ENCODE measurements around the gene LAMC3. TPM values are rescaled to one million over a fixed set of nuclear protein-coding genes. Genes with fewer than 3 reads are reported as not detected.
A peak's percentile ranks its signal among the peaks of the same experiment; 100 is the strongest.

Gene LAMC3
- total RNA-seq, 1 donor from 2014 or later, result not detected

DNA sequence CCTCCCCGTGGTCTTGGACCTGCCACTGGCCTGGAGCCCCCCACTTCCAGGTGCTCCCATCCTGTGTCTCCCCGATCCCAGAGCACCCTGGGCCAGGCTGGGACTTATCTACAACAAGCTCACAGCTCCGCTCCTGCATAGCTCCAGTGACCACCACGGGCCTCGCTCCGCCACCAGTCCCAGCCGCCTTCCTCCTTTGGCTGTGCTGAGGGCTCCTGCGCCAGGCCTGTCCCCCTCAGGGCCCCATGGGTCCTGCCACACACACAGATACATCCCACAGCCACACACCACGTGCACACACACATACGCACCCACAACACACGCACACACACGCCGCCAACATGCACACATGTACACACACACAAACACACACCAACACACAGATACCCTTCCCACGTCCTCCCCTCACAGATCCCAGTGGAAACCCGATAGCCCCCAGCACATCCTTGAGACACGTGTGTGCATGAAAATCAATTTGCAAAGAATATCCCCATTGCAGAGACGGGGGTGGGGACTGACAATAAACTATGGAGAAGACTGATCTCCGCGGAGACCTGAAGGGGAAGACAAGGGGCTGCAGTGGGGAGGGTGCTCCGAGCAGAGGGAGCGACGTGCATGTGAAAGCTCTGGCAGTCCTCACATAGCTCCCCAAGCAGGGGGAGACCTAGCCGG lies 18.5 kb upstream of the LAMC3 start:
- peaks cover 60% of the 10 kb centered on the region for H3K4me1 Mint-ChIP-seq
- Histone ChIP-seq H3K4me2 (no peak overlapping the region), H3K4me3 (no peak overlapping the region), H3F3A (ENCODE audit: low read depth) (peaks cover 7% of the 10 kb centered on the region), H3K79me2 (ENCODE audit: low read depth) (no peaks in the 10 kb centered on the region), H3K27ac (no peak overlapping the region), H3K27me3 (no peaks in the 10 kb centered on the region), H3K9ac (no peak overlapping the region), H3K4me1 (peaks cover 2% of the 10 kb centered on the region), H3K36me3 (no peaks in the 10 kb centered on the region), H3K9me3 (ENCODE audit: low read depth) (no peaks in the 10 kb centered on the region), H2AFZ (replicated peaks) (no peak overlapping the region), H4K20me1 (ENCODE audit: low read depth) (peaks cover 6% of the 10 kb centered on the region)
- DNase-seq (ENCODE audit: low spot score), result no peak
- peak overlapping the region; percentile 93 for H3K27ac Mint-ChIP-seq
- peak overlapping the region; percentile 67 for H3K4me3 Mint-ChIP-seq
- no peaks in the 10 kb centered on the region for H3K9me3 Mint-ChIP-seq
- H3K27me3 Mint-ChIP-seq (ENCODE audit: insufficient read depth, low read depth), result peaks cover 29% of the 10 kb centered on the region
- no peaks in the 10 kb centered on the region for H3K36me3 Mint-ChIP-seq
- TF ChIP-seq, protein P1, sequence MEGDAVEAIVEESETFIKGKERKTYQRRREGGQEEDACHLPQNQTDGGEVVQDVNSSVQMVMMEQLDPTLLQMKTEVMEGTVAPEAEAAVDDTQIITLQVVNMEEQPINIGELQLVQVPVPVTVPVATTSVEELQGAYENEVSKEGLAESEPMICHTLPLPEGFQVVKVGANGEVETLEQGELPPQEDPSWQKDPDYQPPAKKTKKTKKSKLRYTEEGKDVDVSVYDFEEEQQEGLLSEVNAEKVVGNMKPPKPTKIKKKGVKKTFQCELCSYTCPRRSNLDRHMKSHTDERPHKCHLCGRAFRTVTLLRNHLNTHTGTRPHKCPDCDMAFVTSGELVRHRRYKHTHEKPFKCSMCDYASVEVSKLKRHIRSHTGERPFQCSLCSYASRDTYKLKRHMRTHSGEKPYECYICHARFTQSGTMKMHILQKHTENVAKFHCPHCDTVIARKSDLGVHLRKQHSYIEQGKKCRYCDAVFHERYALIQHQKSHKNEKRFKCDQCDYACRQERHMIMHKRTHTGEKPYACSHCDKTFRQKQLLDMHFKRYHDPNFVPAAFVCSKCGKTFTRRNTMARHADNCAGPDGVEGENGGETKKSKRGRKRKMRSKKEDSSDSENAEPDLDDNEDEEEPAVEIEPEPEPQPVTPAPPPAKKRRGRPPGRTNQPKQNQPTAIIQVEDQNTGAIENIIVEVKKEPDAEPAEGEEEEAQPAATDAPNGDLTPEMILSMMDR (IDR thresholded peaks at IDR 0.05), result no peak
- TF ChIP-seq EZH2 (IDR thresholded peaks at IDR 0.05), result no peak
- TF ChIP-seq EZH2phosphoT487 (IDR thresholded peaks at IDR 0.05), result no peak

DNA sequence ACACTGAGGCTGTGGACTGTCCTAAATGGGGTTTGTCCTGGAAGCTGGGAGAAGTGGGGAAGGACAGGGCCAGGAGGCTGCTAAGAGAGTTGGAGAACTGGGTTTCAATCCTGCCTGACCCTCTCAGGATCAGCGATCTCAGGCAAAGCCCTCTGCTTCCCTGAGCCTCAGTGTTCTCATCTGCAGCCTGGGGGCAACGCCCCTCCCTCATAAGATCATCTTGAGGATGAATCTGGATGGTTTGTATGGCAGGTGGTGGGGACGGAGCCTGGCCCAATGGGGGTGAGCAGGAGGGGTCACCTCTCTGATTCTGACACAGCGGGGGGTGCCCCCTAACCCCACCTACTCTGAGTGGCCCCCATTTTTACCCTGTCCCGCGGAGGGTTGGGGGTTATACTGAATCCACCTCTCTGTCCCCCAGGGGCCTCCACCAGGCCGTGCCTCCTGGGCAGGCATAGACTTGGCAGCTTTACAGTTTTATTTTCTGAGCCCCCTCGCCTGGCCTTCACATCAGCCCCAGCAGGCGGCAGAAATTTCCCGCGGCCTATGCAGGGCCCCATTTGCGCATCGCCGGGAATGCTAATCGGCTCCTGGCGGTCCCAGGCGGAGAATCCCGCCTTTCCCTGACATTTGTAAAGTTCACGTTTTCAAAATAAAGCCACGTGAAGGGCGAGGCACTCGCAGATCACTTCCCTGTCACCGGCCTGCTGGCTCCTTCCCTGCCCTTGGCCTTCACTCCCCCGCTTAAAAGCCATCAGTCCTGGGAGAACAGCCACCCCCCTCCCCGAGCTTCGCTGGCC lies 17.8 kb upstream of the LAMC3 start:
- Mint-ChIP-seq H3K36me3 (no peaks in the 10 kb centered on the region), H3K27me3 (ENCODE audit: insufficient read depth, low read depth) (peaks cover 26% of the 10 kb centered on the region), H3K4me3 (peak overlapping the region; percentile 67), H3K27ac (peak overlapping the region; percentile 93), H3K9me3 (no peaks in the 10 kb centered on the region), H3K4me1 (peaks cover 60% of the 10 kb centered on the region)
- peaks cover 8% of the 10 kb centered on the region for H3K4me1 ChIP-seq
- H3K4me3 ChIP-seq, result no peak overlapping the region
- H3K4me2 ChIP-seq, result no peak overlapping the region
- no peaks in the 10 kb centered on the region for H3K79me2 ChIP-seq (ENCODE audit: low read depth)
- DNase-seq (ENCODE audit: low spot score), result no peak
- H3K9me3 ChIP-seq (ENCODE audit: low read depth), result no peaks in the 10 kb centered on the region
- peaks cover 11% of the 10 kb centered on the region for H4K20me1 ChIP-seq (ENCODE audit: low read depth)
- H3F3A ChIP-seq (ENCODE audit: low read depth), result peaks cover 14% of the 10 kb centered on the region
- H3K27ac ChIP-seq, result no peak overlapping the region
- no peaks in the 10 kb centered on the region for H3K36me3 ChIP-seq
- no peaks in the 10 kb centered on the region for H3K27me3 ChIP-seq
- no peak overlapping the region for H2AFZ ChIP-seq (replicated peaks)
- no peak overlapping the region for H3K9ac ChIP-seq
- TF ChIP-seq, protein P1 (IDR thresholded peaks at IDR 0.05), result no peak
- no peak for TF ChIP-seq EZH2phosphoT487 (IDR thresholded peaks at IDR 0.05)
- TF ChIP-seq EZH2 (IDR thresholded peaks at IDR 0.05), result no peak

DNA sequence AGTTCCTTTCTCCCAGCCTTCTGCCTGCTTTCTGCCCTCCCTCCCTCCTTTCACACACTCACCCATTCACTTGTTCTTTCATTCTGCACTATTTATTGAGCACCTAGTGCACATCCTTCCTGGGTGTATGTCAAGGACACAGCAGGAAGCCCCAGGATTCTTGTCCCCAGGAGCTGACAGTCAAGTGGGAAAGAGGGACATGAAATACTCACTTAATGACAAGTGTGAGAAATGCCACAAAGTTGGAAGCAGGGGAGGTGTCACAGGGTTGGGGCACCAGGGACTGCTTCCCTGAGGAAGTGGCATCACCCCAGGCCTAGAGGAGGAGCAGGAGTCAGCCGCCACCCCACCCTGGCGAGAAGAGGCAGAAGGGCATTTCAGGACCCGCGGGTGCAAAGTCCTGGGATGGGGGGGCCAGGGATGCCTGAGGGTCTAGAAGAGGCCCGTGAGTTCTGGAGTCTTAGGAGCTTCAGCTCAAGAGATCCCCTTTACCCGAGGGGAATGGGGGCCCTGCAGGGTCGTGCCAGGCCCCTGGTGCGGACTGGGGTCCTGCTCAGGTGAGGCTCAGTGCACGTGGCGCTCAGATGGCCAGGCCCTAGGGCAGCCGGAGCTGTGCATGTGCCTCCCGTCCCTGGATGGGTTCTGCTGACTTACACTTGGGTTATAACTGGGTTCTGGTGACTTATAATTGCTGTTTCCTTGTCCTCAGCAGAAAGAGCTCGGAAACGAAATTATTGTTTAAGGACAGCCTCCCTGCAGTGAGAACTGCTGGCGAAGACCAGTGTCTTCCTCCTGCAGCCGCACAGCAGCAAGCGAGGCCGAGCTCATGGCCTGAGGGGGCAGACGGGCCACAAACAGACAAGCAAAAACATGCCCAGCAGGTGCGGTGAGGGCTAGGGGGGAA lies 16.9 kb upstream of the LAMC3 start:
- Histone ChIP-seq H3K4me3 (no peak overlapping the region), H3F3A (ENCODE audit: low read depth) (peaks cover 15% of the 10 kb centered on the region), H3K9ac (no peak overlapping the region), H3K79me2 (ENCODE audit: low read depth) (no peaks in the 10 kb centered on the region), H3K27me3 (no peaks in the 10 kb centered on the region), H3K36me3 (no peaks in the 10 kb centered on the region), H4K20me1 (ENCODE audit: low read depth) (peaks cover 11% of the 10 kb centered on the region), H3K27ac (no peak overlapping the region), H3K9me3 (ENCODE audit: low read depth) (no peaks in the 10 kb centered on the region), H2AFZ (replicated peaks) (no peak overlapping the region), H3K4me1 (peaks cover 8% of the 10 kb centered on the region), H3K4me2 (no peak overlapping the region)
- Mint-ChIP-seq H3K27me3 (ENCODE audit: insufficient read depth, low read depth) (peaks cover 26% of the 10 kb centered on the region), H3K4me1 (peaks cover 52% of the 10 kb centered on the region), H3K9me3 (no peaks in the 10 kb centered on the region), H3K27ac (peak overlapping the region; percentile 93), H3K36me3 (no peaks in the 10 kb centered on the region), H3K4me3 (peak overlapping the region; percentile 62)
- TF ChIP-seq EZH2phosphoT487 (IDR thresholded peaks at IDR 0.05) (no peak), EZH2 (IDR thresholded peaks at IDR 0.05) (no peak)
- DNase-seq (ENCODE audit: low spot score), result no peak

All from neural progenitor cell (in vitro differentiated cells).